Right lobe of liver (tissue), 6 donors: ENCODE measurements around the gene ERBB4. TPM values are rescaled to one million over a fixed set of nuclear protein-coding genes. Genes with fewer than 3 reads are reported as not detected.
"Not testable (repeated sequence)": the region's sequence is repeated elsewhere in the genome, so short reads cannot be mapped to it uniquely, and the experiment has no call there.

Experiments used
- ATAC-seq, 4 donors: fragments of 200-7000 bp; cut with Tn5 transposase; one replicate each; pipeline ENCODE4 v1.9.1; 2020; ENCODE audit warnings: mild to moderate bottlenecking in 4 of 4, moderate library complexity in 4 of 4
- DNase-seq, 3 donors: peaks; one replicate each; pipeline ENCODE4 v3.0.0-alpha.2; 2020
- H3K27ac ChIP-seq, 3 donors: fragments of 200-600 bp; one replicate each; pipeline ENCODE4 v1.8.0; 2022
- H3K27me3 ChIP-seq, 2 donors: fragments of 200-600 bp; one replicate each; pipeline ENCODE4 v1.8.0; 2022
- H3K36me3 ChIP-seq, 4 donors: fragments of 200-600 bp; sonication (generic) in 1 of 4; one replicate each; pipeline versions ENCODE4 v1.5.1 to v1.8.0; 2017 to 2022; ENCODE audit warnings: control low read depth in 1 of 4
- H3K4me1 ChIP-seq, 4 donors: fragments of 200-600 bp; sonication (generic) in 1 of 4; one replicate each; pipeline versions ENCODE4 v1.5.1 to v1.8.0; 2017 to 2022; ENCODE audit warnings: control low read depth in 1 of 4
- H3K4me3 ChIP-seq, 3 donors: fragments of 200-600 bp; one replicate each; pipeline ENCODE4 v1.8.0; 2022
- H3K9me3 ChIP-seq, 4 donors: fragments of 200-600 bp; sonication (generic) in 1 of 4; one replicate each; pipeline versions ENCODE4 v1.5.1 to v1.8.0; 2017 to 2022; ENCODE audit warnings: control low read depth in 1 of 4
- CTCF ChIP-seq, 4 donors: fragments of 200-600 bp in 3 of 4; fragments of 450-650 bp in 1 of 4; IDR thresholded peaks; one replicate each; pipeline versions ENCODE4 v1.5.1 to v1.8.0; 2016 to 2022; ENCODE audit warnings: antibody characterized with exemption in 4 of 4, mild to moderate bottlenecking in 2 of 4
- POLR2A ChIP-seq: fragments of 450-650 bp; IDR thresholded peaks from one replicate; pipeline ENCODE4 v1.6.1; 2017; ENCODE audit warnings: antibody characterized with exemption, mild to moderate bottlenecking
- WGBS: methylation state at CpG from one replicate; pipeline ENCODE4 v1.1.6; 2018; ENCODE audit warnings: low coverage, low lambda C conversion rate; ENCODE audit not compliant: insufficient coverage; ENCODE audit errors: missing lambda C conversion rate; 5-methylcytosine and 5-hydroxymethylcytosine counted together
- intact Hi-C, 2 donors: fragments of 100-400 bp; cut with DNase I; formaldehyde crosslinking; loops; one replicate each; pipeline versions ENCODE4 v1.11.2 to v1.14.1; 2022
- total RNA-seq, 6 experiments: library from RNA; depleted of rRNA in 2 of 6; stranded (reverse); fragments of >200 nt in 2 of 6; fragmentation: NEBNext Ultra II Directional in 3 of 6; extraction: Animal tissue kit (Norgen Biotek cat#: 25700) in 3 of 6; gene quantifications; one replicate each; pipeline versions ENCODE4 v1.1.0 to v1.2.4, GENCODE V29; 2016 to 2023
- donor health status: DM: no; HTN: yes; CAD: no.
- donor health status: DM: no; HTN: no; CAD: no.
- donor health status: DM: no; HTN: no; CAD: no.
- donor health status: DM: no; HTN: yes; CAD: no.
- donor health status: DM: no; HTN: yes; CAD: no.

ERBB4 gene
- total RNA-seq, 6 experiments from 2014 or later, result 0.02 to 0.59 (median 0.08) TPM; not detected in 2

- WGBS, result 79% methylated on average over 3 of the region's 3 CpGs
These were observed 939.5 kb downstream of the ERBB4 start for GRCh38 chr2:211599146-211599545.

GRCh38 chr2:211598238-211598637 lies 940.4 kb downstream of the ERBB4 start:
- Histone ChIP-seq H3K9me3 (no peaks in the 10 kb centered on the region), H3K4me3 (no peak overlapping the region), H3K27me3 (no peaks in the 10 kb centered on the region), H3K36me3 (no peaks in the 10 kb centered on the region), H3K4me1 (no peaks in the 10 kb centered on the region), H3K27ac (no peak overlapping the region)
- ATAC-seq, result no peak
- TF ChIP-seq CTCF (IDR thresholded peaks at IDR 0.05) (no peak), POLR2A (no peak)
- intact Hi-C loops, result no loop called here
- WGBS, result 26% methylated on average over 2 of the region's 2 CpGs
- DNase-seq, result no peak

More at GRCh38 chr2:211599146-211599545, 939.5 kb downstream of the ERBB4 start:
- Histone ChIP-seq H3K4me3 (no peak overlapping the region), H3K36me3 (no peaks in the 10 kb centered on the region), H3K27ac (no peak overlapping the region), H3K27me3 (no peaks in the 10 kb centered on the region), H3K4me1 (no peaks in the 10 kb centered on the region), H3K9me3 (no peaks in the 10 kb centered on the region)
- ATAC-seq (no peak), DNase-seq (no peak)
- TF ChIP-seq POLR2A (no peak), CTCF (IDR thresholded peaks at IDR 0.05) (no peak)
- intact Hi-C loops, result no loop called here

- H3K36me3 ChIP-seq, H3K9me3 ChIP-seq, DNase-seq, H3K4me1 ChIP-seq, H3K27me3 ChIP-seq, ATAC-seq, intact Hi-C loops, H3K4me3 ChIP-seq, H3K27ac ChIP-seq: not testable (repeated sequence)
- 9% methylated on average over 10 of the region's 12 CpGs for WGBS
These were observed 946.6 kb downstream of the ERBB4 start for GRCh38 chr2:211592006-211592405.

- intact Hi-C loops, result no loop called here
- no peaks in the 10 kb centered on the region for H3K4me1 ChIP-seq
- H3K9me3 ChIP-seq, result no peaks in the 10 kb centered on the region
- H3K36me3 ChIP-seq, result no peaks in the 10 kb centered on the region
- DNase-seq (no peak), ATAC-seq (no peak)
- no peak overlapping the region for H3K4me3 ChIP-seq
- 30% methylated on average over 2 of the region's 2 CpGs for WGBS
- no peaks in the 10 kb centered on the region for H3K27me3 ChIP-seq
- TF ChIP-seq POLR2A, result no peak
- TF ChIP-seq CTCF (IDR thresholded peaks at IDR 0.05), result no peak
- H3K27ac ChIP-seq, result no peak overlapping the region
These were observed 947.2 kb downstream of the ERBB4 start for GRCh38 chr2:211591426-211591825.

- no peak for DNase-seq
- H3K9me3 ChIP-seq, result no peaks in the 10 kb centered on the region
- no peak overlapping the region for H3K4me3 ChIP-seq
- TF ChIP-seq CTCF (IDR thresholded peaks at IDR 0.05) (no peak), POLR2A (no peak)
- ATAC-seq, result no peak
- H3K4me1 ChIP-seq, result no peaks in the 10 kb centered on the region
- intact Hi-C loops, result no loop called here
- no peaks in the 10 kb centered on the region for H3K27me3 ChIP-seq
- H3K36me3 ChIP-seq, result no peaks in the 10 kb centered on the region
- WGBS, result 44% methylated on average over 3 of the region's 3 CpGs
- no peak overlapping the region for H3K27ac ChIP-seq
These were observed 970.2 kb downstream of the ERBB4 start for GRCh38 chr2:211568439-211568838.
